Endothelial cell (in vitro differentiated cells): Measurements from ENCODE around the gene FAM9A. TPM values are rescaled to one million over a fixed set of nuclear protein-coding genes. Genes with fewer than 3 reads are reported as not detected.

Experiments
- DNase-seq: peaks from one replicate; pipeline ENCODE4 v3.0.0; 2021; ENCODE audit warnings: low spot score
- H3K27ac Mint-ChIP-seq: one replicate; pipeline ENCODE4 v1.8.0; 2021; ENCODE audit warnings: mixed read lengths, inconsistent platforms; ENCODE audit not compliant: unreplicated experiment
- H3K27me3 Mint-ChIP-seq: one replicate; pipeline ENCODE4 v1.8.0; 2021; ENCODE audit warnings: mild to moderate bottlenecking, moderate library complexity, mixed read lengths, inconsistent platforms; ENCODE audit not compliant: unreplicated experiment
- H3K36me3 Mint-ChIP-seq: one replicate; pipeline ENCODE4 v1.8.0; 2021; ENCODE audit warnings: mild to moderate bottlenecking, low read depth, mixed read lengths, inconsistent platforms; ENCODE audit not compliant: unreplicated experiment
- H3K4me1 Mint-ChIP-seq: one replicate; pipeline ENCODE4 v1.8.0; 2021; ENCODE audit warnings: mild to moderate bottlenecking, mixed read lengths, inconsistent platforms; ENCODE audit not compliant: unreplicated experiment
- H3K4me3 Mint-ChIP-seq: one replicate; pipeline ENCODE4 v1.8.0; 2021; ENCODE audit warnings: mild to moderate bottlenecking, mixed read lengths, inconsistent platforms; ENCODE audit not compliant: unreplicated experiment
- H3K9me3 Mint-ChIP-seq: one replicate; pipeline ENCODE4 v1.8.0; 2021; ENCODE audit warnings: mixed read lengths, inconsistent platforms; ENCODE audit not compliant: unreplicated experiment
- total RNA-seq: library from RNA; stranded (reverse); fragmentation: NEBNext Ultra II Directional; extraction: Animal tissue kit (Norgen Biotek cat#: 25700); gene quantifications from one replicate; pipeline ENCODE4 v1.2.1, GENCODE V29; 2021; ENCODE audit not compliant: unreplicated experiment
- TF ChIP-seq, protein P1 (sequence below): fragments of 200-600 bp; sonication (generic); IDR thresholded peaks from one replicate; pipeline ENCODE4 v1.5.0; 2021; ENCODE audit warnings: antibody characterized with exemption; ENCODE audit not compliant: unreplicated experiment

FAM9A gene
- total RNA-seq, 1 donor from 2014 or later: not detected

DNA sequence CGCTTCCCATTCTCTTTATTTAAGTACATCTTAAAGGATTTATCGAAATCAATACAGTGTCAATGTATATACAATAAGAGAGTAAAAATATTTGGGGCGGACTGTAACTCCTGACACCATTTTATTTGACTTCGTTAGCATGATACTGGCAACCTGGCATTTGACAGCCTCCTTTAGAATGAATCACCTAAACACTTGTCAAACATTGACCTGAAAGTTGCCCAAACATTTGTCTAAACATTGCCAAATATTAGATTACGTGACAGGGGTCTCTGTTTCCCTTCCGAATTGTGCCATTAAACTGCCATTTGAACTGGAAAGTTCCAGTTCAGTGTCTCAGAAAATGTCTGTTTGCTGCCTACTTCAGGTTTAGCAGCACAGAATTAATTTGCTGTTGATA is 20.8 kb upstream of the FAM9A start:
- H3K4me1 Mint-ChIP-seq: peaks cover 2% of the 10 kb centered on the region
- H3K36me3 Mint-ChIP-seq: no peaks in the 10 kb centered on the region
- no peaks in the 10 kb centered on the region for H3K9me3 Mint-ChIP-seq
- no peak for DNase-seq
- no peak overlapping the region for H3K4me3 Mint-ChIP-seq
- no peaks in the 10 kb centered on the region for H3K27me3 Mint-ChIP-seq
- no peak overlapping the region for H3K27ac Mint-ChIP-seq
- TF ChIP-seq, protein P1, sequence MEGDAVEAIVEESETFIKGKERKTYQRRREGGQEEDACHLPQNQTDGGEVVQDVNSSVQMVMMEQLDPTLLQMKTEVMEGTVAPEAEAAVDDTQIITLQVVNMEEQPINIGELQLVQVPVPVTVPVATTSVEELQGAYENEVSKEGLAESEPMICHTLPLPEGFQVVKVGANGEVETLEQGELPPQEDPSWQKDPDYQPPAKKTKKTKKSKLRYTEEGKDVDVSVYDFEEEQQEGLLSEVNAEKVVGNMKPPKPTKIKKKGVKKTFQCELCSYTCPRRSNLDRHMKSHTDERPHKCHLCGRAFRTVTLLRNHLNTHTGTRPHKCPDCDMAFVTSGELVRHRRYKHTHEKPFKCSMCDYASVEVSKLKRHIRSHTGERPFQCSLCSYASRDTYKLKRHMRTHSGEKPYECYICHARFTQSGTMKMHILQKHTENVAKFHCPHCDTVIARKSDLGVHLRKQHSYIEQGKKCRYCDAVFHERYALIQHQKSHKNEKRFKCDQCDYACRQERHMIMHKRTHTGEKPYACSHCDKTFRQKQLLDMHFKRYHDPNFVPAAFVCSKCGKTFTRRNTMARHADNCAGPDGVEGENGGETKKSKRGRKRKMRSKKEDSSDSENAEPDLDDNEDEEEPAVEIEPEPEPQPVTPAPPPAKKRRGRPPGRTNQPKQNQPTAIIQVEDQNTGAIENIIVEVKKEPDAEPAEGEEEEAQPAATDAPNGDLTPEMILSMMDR: no peak

DNA sequence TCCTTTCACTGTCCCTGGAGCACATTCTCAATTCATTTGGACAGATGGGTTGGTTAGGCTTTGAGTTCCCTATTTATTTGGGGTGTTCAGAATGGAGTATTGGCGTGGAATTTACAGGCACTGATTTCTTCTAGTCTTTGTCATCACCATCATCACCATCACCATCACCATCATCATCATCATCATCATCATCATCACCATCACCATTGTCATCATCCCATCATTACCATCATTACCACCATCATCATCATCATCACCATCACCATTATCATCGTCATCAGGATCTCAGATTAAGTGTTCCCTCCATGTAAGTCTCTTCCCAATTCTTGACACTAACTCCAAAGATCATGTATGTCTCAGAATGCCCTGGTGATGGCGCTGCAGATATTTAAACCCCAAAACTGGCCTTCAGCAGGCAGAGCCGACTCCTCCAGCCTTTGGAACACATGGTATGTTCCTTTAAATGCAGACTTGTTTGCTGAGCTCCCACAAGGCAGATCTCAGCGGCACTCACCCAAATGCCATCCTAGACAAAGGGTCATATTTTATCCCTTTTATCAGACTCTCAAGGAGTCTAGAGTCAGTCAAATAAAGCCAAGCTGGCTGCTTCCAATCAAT is 19.8 kb upstream of the FAM9A start:
- peak; percentile 23 for DNase-seq
- H3K27me3 Mint-ChIP-seq: no peaks in the 10 kb centered on the region
- H3K9me3 Mint-ChIP-seq: no peaks in the 10 kb centered on the region
- H3K36me3 Mint-ChIP-seq: no peaks in the 10 kb centered on the region
- H3K4me3 Mint-ChIP-seq: no peak overlapping the region
- TF ChIP-seq, protein P1: no peak
- no peak overlapping the region for H3K27ac Mint-ChIP-seq
- peaks cover 2% of the 10 kb centered on the region for H3K4me1 Mint-ChIP-seq

DNA sequence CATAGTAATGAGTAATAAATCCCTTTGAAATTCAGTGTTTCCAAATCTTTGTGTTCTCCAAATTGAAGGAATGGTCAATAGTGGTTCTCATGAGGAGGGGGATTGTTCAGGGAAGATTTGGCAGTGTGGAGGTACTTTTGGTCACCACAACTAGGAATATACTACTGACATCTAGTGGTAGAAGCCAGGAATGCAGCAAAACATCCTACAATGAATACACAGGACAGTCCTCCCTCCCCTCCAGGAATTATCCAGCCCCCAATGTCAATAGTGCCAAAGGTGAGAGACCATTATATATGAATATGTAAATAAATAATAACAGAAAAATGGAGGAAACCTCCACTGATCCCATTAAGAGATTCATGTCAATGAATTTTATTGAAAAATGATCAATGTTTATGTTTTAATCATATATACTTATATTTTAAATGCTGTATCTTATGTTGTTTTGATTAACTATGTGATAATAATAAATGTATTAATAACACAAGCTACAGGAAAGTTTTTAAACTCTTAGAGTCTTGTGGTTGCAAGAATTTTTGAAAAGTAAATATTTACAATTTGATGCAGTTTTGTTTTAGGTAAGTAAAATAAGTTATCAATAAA is 14.4 kb upstream of the FAM9A start:
- DNase-seq: peak; percentile 50
- Mint-ChIP-seq H3K36me3 (no peaks in the 10 kb centered on the region), H3K9me3 (no peaks in the 10 kb centered on the region), H3K27me3 (peaks cover 2% of the 10 kb centered on the region), H3K4me3 (no peak overlapping the region), H3K27ac (no peak overlapping the region), H3K4me1 (no peaks in the 10 kb centered on the region)
- TF ChIP-seq, protein P1: peak; percentile 54

DNA sequence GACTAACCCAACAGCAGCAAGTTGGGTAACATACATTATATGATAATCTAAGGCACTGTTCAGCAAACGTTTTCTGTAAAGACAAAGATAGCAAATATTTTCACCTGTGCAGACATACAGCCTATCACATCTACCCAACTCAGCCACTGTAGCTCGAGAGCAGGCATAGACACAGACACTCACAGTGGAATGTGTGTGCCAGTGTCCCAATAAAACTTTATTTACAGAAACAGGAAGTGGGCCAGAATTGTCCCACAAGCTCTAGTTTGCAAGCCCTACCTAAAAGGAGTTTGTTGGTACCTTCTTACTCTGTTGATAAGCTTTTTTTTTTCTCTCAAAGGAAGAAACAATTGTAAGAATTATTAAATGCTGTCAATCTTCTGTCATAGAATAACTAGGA is 11.9 kb upstream of the FAM9A start:
- Mint-ChIP-seq H3K27ac (no peak overlapping the region), H3K36me3 (no peaks in the 10 kb centered on the region), H3K4me1 (no peaks in the 10 kb centered on the region), H3K27me3 (peaks cover 2% of the 10 kb centered on the region), H3K4me3 (no peak overlapping the region), H3K9me3 (no peaks in the 10 kb centered on the region)
- TF ChIP-seq, protein P1: no peak
- no peak for DNase-seq

DNA sequence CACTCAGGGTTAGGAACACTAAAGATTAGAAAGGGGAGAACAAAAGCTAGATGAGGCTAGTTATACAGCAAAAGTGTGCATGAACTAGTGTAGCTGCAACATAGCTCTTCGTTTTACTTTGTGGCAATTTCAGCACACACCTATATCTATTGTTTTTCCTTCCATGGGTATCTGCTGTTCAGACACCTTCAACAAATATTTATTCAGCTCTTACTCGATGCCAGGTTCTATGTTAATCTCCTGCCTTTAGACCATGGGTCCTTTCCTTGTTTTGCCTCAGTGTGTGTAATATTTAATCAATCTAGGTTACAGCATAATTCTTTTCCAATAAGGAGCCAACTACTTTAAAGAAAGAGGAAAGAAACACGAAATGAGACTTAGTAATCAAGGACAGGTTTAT is 10.4 kb upstream of the FAM9A start:
- no peaks in the 10 kb centered on the region for H3K9me3 Mint-ChIP-seq
- H3K4me3 Mint-ChIP-seq: no peak overlapping the region
- H3K27ac Mint-ChIP-seq: no peak overlapping the region
- TF ChIP-seq, protein P1: no peak
- peaks cover 2% of the 10 kb centered on the region for H3K27me3 Mint-ChIP-seq
- DNase-seq: no peak
- no peaks in the 10 kb centered on the region for H3K36me3 Mint-ChIP-seq
- H3K4me1 Mint-ChIP-seq: no peaks in the 10 kb centered on the region
